Endometrial microvascular endothelial cells (primary cell): Measurements from ENCODE around the gene SPIB. TPM values are rescaled to one million over a fixed set of nuclear protein-coding genes. Genes with fewer than 3 reads are reported as not detected.
"Not testable (repeated sequence)": the region's sequence is repeated elsewhere in the genome, so short reads cannot be mapped to it uniquely, and the experiment has no call there.

Experiments
- in situ Hi-C: cut with HindIII; loops from 2 replicates; pipeline ENCODE4 v1.10.0; 2017; ENCODE audit warnings: low sequenced_read_pairs, low pct_unique_long_range_greater_than_20kb; ENCODE audit errors: inconsistent ontology term
- total RNA-seq: library from RNA; depleted of rRNA; stranded (reverse); fragments of >200 nt; gene quantifications from one replicate; pipeline ENCODE4 v1.2.3, GENCODE V29; 2015; ENCODE audit errors: inconsistent ontology term

SPIB gene
- total RNA-seq, 1 donor from 2014 or later = not detected

DNA sequence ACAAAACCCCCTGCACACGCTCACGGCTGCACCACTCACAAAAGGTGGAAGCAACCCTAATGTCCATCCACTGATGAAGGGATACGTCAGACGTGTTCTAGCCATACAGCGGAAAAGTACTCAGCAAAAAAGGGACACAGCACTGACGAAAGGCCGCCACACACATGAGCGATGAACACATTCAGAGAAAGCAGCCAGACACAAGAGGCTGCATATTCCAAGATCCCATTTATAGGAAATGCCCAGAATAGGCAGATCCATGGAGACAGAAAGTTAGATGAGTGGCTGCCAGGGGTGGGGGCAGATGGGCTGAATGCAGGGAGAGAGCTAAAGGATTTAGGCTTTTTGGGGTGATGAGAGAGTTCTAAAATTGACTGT, 30.9 kb upstream of the SPIB start:
- in situ Hi-C loops = no loop called here

DNA sequence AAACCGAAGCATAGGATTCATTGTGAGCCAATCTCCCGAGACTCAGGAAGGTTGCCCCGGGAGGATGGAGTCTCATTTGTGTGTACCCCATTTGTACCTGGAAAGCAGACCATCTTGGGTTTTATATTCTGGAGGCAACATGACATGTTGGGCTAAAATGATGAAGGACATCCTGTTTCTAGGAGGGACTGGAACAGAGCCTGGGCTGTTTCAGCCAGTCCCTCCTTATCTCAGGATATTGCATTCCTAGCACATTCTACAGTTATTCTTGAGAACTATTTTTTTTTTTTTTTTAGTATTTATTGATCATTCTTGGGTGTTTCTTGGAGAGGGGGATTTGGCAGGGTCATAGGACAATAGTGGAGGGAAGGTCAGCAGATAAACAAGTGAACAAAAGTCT, 28.4 kb upstream of the SPIB start:
- in situ Hi-C loops = not testable (repeated sequence)

DNA sequence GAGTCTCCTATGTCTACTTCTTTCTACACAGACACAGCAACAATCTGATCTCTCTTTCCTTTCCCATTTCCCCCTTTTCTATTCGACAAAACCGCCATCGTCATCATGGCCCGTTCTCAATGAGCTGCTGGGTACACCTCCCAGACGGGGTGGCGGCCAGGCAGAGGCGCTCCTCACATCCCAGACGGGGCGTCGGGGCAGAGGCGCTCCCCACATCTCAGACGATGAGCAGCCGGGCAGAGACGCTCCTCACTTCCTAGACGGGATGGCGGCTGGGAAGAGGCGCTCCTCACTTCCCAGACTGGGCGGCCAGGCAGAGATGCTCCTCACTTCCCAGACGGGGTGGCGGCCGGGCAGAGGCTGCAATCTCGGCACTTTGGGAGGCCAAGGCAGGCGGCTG, 27.8 kb upstream of the SPIB start:
- in situ Hi-C loops = not testable (repeated sequence)

GRCh38 chr19:50392759-50393158, 26.0 kb upstream of the SPIB start:
- in situ Hi-C loops = no loop called here

DNA sequence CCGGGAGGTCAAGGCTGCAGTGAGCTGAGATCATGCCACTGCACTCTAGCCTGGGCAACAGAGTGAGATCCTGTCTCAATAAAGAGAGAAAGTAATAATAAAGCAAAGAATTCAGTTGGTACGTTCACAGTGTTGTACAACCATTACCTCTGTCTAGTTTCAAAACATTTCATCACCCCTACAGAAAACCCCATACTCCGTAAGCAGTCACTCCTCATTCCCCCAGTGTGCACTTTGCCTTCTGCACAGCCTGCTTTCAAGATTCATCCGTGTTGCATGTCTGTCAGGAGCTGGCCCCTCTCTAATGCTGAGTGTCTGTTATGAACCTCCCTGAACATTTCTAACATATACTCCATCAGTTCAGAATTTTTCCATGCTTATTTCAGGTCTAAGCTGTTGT, 25.1 kb upstream of the SPIB start:
- in situ Hi-C loops = no loop called here

GRCh38 chr19:50394017-50394416, 24.7 kb upstream of the SPIB start:
- in situ Hi-C loops = no loop called here

DNA sequence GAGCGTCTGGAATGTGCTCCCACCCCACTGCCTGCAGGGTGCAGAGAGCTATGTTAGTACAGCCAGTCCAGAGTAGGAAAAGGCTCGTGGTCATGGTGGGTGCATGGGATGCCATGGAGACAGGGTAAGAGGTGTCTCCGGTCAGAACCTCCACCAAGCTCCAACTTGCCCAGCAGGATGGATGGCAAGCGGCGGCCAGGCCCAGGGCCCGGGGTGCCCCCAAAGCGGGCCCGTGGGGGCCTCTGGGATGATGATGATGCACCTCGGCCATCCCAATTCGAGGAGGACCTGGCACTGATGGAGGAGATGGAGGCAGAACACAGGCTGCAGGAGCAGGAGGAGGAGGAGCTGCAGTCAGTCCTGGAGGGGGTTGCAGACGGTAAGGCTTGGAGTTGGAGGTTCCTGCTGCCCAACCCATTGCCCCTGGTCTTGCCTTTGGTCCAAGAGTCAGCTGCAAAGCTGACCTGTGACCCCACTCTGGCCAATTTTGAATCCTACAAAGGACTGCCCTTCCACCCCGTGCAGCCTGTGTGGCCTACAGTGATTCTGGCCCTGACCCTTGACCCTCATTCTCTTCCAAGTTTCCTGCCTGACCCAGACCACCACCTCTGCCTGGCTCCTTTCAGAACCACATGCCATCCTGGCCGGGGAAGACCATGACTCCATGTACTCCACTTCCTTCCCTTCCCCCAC, 19.9 kb upstream of the SPIB start:
- in situ Hi-C loops = no loop called here

DNA sequence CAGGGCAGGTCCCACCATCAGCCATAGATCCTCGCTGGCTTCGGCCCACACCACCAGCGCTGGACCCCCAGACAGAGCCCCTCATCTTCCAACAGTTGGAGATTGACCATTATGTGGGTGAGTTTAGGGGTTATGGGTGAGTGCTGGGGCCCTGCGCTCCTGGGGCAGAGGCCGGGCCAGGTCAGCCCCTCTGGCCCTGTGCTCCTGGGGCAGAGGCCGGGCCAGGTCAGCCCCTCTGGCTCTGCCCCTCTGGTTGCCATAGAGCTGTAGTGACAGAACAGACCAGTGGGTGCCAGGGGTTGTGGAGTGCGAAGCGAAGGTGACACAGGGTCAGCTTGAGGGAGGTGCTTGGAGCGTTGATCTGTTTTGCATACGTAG, 19.4 kb upstream of the SPIB start:
- in situ Hi-C loops = no loop called here

GRCh38 chr19:50401605-50402450, 16.9 kb upstream of the SPIB start:
- in situ Hi-C loops = no loop called here

DNA sequence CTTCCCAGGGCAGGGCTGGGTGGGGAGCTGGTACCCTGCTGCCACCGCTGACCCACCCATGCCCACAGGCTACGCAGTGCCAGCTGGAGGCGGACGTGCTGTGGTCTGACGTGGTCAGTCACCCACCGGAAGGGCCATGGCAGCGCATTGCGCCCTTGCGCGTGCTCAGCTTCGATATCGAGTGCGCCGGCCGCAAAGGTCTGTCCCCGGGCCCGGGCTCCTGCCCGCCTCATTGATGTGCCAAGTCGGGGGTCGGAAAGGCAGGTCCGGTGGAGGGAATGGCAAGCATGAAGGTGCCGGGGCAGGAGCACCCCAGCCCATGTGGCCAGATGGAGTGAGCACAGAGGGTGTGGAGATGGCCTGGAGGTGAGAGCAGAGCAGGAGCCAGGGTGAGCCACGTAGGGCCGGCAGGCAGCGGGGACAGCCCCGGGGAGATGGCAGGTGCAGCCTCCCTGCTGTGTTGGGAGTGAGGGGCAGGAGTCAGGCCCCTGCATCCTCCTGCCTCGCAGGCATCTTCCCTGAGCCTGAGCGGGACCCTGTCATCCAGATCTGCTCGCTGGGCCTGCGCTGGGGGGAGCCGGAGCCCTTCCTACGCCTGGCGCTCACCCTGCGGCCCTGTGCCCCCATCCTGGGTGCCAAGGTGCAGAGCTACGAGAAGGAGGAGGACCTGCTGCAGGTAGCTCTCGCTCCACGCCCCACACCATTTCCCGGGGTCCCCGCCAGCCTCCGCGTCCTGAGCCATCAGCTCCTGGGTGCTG, 16.0 kb upstream of the SPIB start:
- in situ Hi-C loops = no loop called here

GRCh38 chr19:50406156-50406820, 12.4 kb upstream of the SPIB start:
- in situ Hi-C loops = no loop called here

- in situ Hi-C loops = no loop called here
Observed at GRCh38 chr19:50406829-50407228, 11.9 kb upstream of the SPIB start.

DNA sequence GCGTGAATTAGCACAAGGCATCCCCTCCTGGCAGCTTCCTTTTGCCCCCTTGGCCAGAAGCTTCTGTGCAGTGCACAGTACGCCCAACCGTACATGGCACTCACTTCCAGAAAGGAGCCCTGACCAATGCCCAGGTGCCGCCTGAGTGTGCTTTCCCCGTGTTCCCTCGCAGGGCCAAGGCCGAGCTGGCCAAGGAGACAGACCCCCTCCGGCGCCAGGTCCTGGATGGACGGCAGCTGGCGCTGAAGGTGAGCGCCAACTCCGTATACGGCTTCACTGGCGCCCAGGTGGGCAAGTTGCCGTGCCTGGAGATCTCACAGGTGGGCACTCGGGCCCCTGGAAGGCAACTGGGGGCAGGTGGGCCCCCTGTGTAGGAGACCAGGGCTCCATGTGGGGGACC, 9.4 kb upstream of the SPIB start:
- in situ Hi-C loops = no loop called here

DNA sequence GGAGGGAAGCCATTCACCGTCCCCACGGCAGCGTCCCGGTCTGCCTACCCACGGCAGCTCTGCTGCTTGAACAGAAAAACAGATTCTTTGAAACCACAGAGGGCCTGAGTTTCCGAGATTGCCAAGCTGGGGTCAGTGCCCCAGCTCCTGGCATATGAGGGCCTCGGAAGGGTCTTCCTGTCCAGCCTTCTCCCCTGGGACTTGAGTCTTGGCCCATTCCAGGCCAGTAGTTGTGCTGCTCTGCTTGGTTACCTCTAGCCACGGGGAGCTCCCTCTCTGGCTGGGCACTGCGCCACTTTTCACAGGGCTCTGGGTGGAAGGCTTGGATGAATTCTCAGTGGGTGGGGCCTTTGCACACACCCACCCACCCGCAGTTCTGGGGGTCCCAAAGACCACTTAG, 8.6 kb upstream of the SPIB start:
- in situ Hi-C loops = no loop called here

DNA sequence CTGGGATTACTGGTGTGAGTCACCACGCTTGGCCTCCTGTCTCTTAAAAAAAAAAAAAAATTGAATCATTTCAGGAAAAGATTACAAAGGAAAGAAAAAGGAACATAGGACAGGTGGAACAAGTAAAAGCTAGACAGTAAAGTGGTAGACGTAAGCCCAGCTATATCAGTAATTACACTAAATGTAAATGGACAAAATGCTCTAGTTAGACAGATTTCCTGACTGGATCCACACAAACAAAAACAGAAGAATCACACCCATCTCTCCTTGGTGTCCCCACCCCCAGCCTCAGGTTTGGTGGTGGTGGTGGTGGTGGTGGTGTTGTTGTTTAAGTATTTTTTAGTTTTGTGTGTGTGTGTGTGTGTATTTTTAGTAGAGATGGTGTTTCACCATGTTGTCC, 6.3 kb upstream of the SPIB start:
- in situ Hi-C loops = no loop called here

- in situ Hi-C loops = no loop called here
Observed at GRCh38 chr19:50413096-50413495, 5.6 kb upstream of the SPIB start.

- in situ Hi-C loops = no loop called here
Observed at GRCh38 chr19:50413531-50413930, 5.2 kb upstream of the SPIB start.

- in situ Hi-C loops = no loop called here
Observed at GRCh38 chr19:50414864-50415660, 3.7 kb upstream of the SPIB start.

DNA sequence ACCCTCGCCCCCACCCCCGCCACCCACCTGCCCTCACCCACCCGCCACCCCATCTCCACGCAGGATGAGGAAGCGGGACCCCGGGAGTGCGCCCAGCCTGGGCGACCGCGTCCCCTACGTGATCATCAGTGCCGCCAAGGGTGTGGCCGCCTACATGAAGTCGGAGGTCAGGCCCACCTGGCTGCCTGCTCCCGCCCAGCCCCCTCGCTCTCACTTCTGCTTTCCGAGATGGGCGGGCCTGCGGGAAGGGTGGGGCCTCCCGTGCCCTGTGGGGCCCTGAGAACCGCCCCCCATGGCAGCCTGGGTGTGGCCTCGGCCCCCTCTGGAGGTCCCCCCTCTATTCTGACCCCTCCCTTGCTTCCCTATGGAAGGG, 3.1 kb upstream of the SPIB start:
- in situ Hi-C loops = no loop called here
